ENCODE data around the gene KERA.

GRCh38 chr12:91098941-91099340 is 41.1 kb upstream of the KERA start:
- TF ChIP-seq TAF1 (IDR thresholded peaks at IDR 0.05; ENCODE audit: low read depth, low read length) = no peak
- TF ChIP-seq POU2F2 (IDR thresholded peaks at IDR 0.05; ENCODE audit: low read depth, low read length) = no peak
- TF ChIP-seq POLR2AphosphoS5 (IDR thresholded peaks at IDR 0.05; ENCODE audit: low read depth, low read length) = no peak
